ENCODE measurements around the gene PANK4. TPM values are rescaled to one million over a fixed set of nuclear protein-coding genes. Genes with fewer than 3 reads are reported as not detected.
A peak's percentile ranks its signal among the peaks of the same experiment; 100 is the strongest.

PANK4 gene
- total and polyA plus RNA-seq, 9 of the 15 experiments (the other 6 are each of a cell fraction or from before 2014, with no cell fraction given), result 0.93 to 55.6 (median 31.5) TPM

DNA sequence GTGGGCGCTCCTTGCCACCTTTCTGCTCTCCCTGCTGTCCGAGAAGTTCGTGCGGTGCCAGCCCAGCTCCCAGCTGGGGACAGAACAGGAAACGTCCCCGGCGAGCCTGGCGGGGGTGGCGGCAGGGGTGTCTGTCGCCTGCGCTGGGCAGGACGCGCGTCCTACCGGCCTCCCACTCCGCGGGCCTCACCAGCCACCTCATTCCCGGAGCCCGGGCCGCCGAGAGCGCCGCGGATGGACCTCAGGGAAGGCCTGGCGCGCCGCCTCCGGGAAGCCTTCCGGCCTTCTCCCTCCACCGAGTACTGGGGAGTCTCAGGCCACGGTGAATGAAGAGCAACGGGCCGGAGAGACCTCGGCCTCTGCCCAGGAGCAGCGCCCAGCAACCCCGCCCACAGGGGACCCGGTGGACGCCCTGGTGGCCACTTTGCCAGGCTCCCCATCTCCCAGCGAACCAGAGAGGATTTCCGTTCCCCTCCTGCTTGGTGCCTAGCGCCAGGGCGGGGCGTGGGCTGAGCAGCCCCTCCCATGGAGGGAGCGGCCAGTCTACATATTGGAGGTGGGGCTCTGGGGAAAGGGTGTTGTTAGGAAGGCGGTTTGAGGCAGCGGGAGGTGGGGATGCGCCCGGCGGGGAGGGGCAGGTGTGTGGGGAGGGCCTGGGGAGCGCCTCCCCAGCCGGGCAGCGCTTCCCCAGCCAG, 20.3 kb upstream of the PANK4 start (continued):
- TF ChIP-seq, protein P1, sequence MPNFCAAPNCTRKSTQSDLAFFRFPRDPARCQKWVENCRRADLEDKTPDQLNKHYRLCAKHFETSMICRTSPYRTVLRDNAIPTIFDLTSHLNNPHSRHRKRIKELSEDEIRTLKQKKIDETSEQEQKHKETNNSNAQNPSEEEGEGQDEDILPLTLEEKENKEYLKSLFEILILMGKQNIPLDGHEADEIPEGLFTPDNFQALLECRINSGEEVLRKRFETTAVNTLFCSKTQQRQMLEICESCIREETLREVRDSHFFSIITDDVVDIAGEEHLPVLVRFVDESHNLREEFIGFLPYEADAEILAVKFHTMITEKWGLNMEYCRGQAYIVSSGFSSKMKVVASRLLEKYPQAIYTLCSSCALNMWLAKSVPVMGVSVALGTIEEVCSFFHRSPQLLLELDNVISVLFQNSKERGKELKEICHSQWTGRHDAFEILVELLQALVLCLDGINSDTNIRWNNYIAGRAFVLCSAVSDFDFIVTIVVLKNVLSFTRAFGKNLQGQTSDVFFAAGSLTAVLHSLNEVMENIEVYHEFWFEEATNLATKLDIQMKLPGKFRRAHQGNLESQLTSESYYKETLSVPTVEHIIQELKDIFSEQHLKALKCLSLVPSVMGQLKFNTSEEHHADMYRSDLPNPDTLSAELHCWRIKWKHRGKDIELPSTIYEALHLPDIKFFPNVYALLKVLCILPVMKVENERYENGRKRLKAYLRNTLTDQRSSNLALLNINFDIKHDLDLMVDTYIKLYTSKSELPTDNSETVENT (CRISPR knock-in tag; IDR thresholded peaks at IDR 0.05), result no peak
- TF ChIP-seq TBP (optimal IDR thresholded peaks at IDR 0.05; ENCODE audit: low read depth, low read length) (no peak), ZNF76 (CRISPR knock-in tag; IDR thresholded peaks at IDR 0.05; ENCODE audit: borderline replicate concordance) (peak; percentile 56; the same call in 1 of the 2 replicates), NCOA4 (IDR thresholded peaks at IDR 0.05; ENCODE audit: partially characterized antibody) (no peak), ZFPM2 (CRISPR knock-in tag; IDR thresholded peaks at IDR 0.05) (no peak), ARID3B (CRISPR knock-in tag; IDR thresholded peaks at IDR 0.05; ENCODE audit: borderline replicate concordance) (no peak; the same call in 1 of the 2 replicates), ZKSCAN3 (CRISPR knock-in tag; IDR thresholded peaks at IDR 0.05) (no peak), MAFK (IDR thresholded peaks at IDR 0.05; ENCODE audit: low read length) (no peak), ZNF655 (CRISPR knock-in tag; IDR thresholded peaks at IDR 0.05) (no peak), DNMT1 (IDR thresholded peaks at IDR 0.05) (no peak), CHD1 (IDR thresholded peaks at IDR 0.05; ENCODE audit: low read length) (peak; percentile 84), BCOR (IDR thresholded peaks at IDR 0.05) (peak; percentile 99), ETV6 (IDR thresholded peaks at IDR 0.05; ENCODE audit: borderline replicate concordance in 1 of 2, low read depth in 2 of 2, low read length in 1 of 2) (no peak), ETV6 (CRISPR knock-in tag; IDR thresholded peaks at IDR 0.05; ENCODE audit: borderline replicate concordance) (no peak), SMAD2 (IDR thresholded peaks at IDR 0.05; ENCODE audit: low read depth, low read length) (no peak), L3MBTL2 (IDR thresholded peaks at IDR 0.05) (no peak), HMG20A (CRISPR knock-in tag; conservative IDR thresholded peaks at IDR 0.05) (no peak), BRCA1 (IDR thresholded peaks at IDR 0.05) (no peak), BRCA1 (CRISPR knock-in tag; IDR thresholded peaks at IDR 0.05) (no peak), ZNF695 (CRISPR knock-in tag; IDR thresholded peaks at IDR 0.05) (0 out of 2 replicates have a peak, but pooled peaks have one; percentile 25)
- TF ChIP-seq, protein P2, sequence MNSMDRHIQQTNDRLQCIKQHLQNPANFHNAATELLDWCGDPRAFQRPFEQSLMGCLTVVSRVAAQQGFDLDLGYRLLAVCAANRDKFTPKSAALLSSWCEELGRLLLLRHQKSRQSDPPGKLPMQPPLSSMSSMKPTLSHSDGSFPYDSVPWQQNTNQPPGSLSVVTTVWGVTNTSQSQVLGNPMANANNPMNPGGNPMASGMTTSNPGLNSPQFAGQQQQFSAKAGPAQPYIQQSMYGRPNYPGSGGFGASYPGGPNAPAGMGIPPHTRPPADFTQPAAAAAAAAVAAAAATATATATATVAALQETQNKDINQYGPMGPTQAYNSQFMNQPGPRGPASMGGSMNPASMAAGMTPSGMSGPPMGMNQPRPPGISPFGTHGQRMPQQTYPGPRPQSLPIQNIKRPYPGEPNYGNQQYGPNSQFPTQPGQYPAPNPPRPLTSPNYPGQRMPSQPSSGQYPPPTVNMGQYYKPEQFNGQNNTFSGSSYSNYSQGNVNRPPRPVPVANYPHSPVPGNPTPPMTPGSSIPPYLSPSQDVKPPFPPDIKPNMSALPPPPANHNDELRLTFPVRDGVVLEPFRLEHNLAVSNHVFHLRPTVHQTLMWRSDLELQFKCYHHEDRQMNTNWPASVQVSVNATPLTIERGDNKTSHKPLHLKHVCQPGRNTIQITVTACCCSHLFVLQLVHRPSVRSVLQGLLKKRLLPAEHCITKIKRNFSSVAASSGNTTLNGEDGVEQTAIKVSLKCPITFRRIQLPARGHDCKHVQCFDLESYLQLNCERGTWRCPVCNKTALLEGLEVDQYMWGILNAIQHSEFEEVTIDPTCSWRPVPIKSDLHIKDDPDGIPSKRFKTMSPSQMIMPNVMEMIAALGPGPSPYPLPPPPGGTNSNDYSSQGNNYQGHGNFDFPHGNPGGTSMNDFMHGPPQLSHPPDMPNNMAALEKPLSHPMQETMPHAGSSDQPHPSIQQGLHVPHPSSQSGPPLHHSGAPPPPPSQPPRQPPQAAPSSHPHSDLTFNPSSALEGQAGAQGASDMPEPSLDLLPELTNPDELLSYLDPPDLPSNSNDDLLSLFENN (IDR thresholded peaks at IDR 0.05; ENCODE audit: low read depth in 2 of 2, low read length in 2 of 2), result no peak; a peak in 1 of 4 replicates
